SJSA1 (cell line): ENCODE results near the gene PPIF. TPM values are rescaled to one million over a fixed set of nuclear protein-coding genes. Genes with fewer than 3 reads are reported as not detected.

Experiments
- DNase-seq, 2 experiments: peaks; one replicate each; pipeline ENCODE4 v3.0.0-alpha.2; 2015 to 2020; ENCODE audit warnings: low spot score in 2 of 2, low read depth in 1 of 2
- H3K27ac ChIP-seq: fragments of 250-450 bp; sonication (Bioruptor Pico); 2 replicates; pipeline ENCODE4 v1.5.1; 2020; ENCODE audit warnings: mild to moderate bottlenecking, moderate library complexity
- H3K27me3 ChIP-seq: fragments of 250-450 bp; sonication (Bioruptor Pico); replicated peaks from 2 replicates; pipeline ENCODE4 v1.5.1; 2020; ENCODE audit warnings: mild to moderate bottlenecking, moderate library complexity
- H3K36me3 ChIP-seq: fragments of 250-450 bp; sonication (Bioruptor Pico); 2 replicates; pipeline ENCODE4 v1.5.1; 2020; ENCODE audit warnings: mild to moderate bottlenecking
- H3K4me1 ChIP-seq: fragments of 250-450 bp; sonication (Bioruptor Pico); replicated peaks from 2 replicates; pipeline ENCODE4 v1.6.1; 2021; ENCODE audit warnings: mild to moderate bottlenecking
- H3K4me3 ChIP-seq: fragments of 250-450 bp; sonication (Bioruptor Pico); 2 replicates; pipeline ENCODE4 v1.5.1; 2020; ENCODE audit warnings: mild to moderate bottlenecking
- H3K9me3 ChIP-seq: fragments of 250-450 bp; sonication (Bioruptor Pico); replicated peaks from 2 replicates; pipeline ENCODE4 v1.5.1; 2020; ENCODE audit warnings: mild to moderate bottlenecking
- total RNA-seq: library from RNA; depleted of rRNA; stranded (reverse); fragments of >200 nt; shearing (Covaris generic); gene quantifications from 2 replicates; pipeline ENCODE4 v1.2.3, GENCODE V29; 2014

Gene PPIF
- total RNA-seq, 1 experiment from 2014 or later = 31.7 TPM

GRCh38 chr10:79342295-79342761 is 4.9 kb upstream of the PPIF start:
- no peak overlapping the region for H3K27ac ChIP-seq
- H3K4me3 ChIP-seq = no peak overlapping the region
- H3K4me1 ChIP-seq = peaks cover 8% of the 10 kb centered on the region
- H3K36me3 ChIP-seq = peaks cover under 1% of the 10 kb centered on the region
- no peak for DNase-seq
- no peaks in the 10 kb centered on the region for H3K27me3 ChIP-seq
- no peaks in the 10 kb centered on the region for H3K9me3 ChIP-seq

GRCh38 chr10:79342811-79343561 is 4.3 kb upstream of the PPIF start:
- H3K36me3 ChIP-seq = peaks cover 7% of the 10 kb centered on the region
- no peaks in the 10 kb centered on the region for H3K9me3 ChIP-seq
- H3K27me3 ChIP-seq = no peaks in the 10 kb centered on the region
- no peak overlapping the region for H3K27ac ChIP-seq
- DNase-seq = no peak
- H3K4me1 ChIP-seq = peaks cover 10% of the 10 kb centered on the region
- H3K4me3 ChIP-seq = no peak overlapping the region

GRCh38 chr10:79344502-79345195 is 2.6 kb upstream of the PPIF start:
- H3K27ac ChIP-seq = no peak overlapping the region
- peaks cover 26% of the 10 kb centered on the region for H3K4me1 ChIP-seq
- no peak overlapping the region for H3K4me3 ChIP-seq
- peaks cover 24% of the 10 kb centered on the region for H3K36me3 ChIP-seq
- H3K9me3 ChIP-seq = no peaks in the 10 kb centered on the region
- DNase-seq = no peak
- no peaks in the 10 kb centered on the region for H3K27me3 ChIP-seq

- Histone ChIP-seq H3K4me3 (no peak overlapping the region), H3K27me3 (no peaks in the 10 kb centered on the region), H3K27ac (no peak overlapping the region), H3K36me3 (peaks cover 32% of the 10 kb centered on the region), H3K4me1 (peaks cover 29% of the 10 kb centered on the region), H3K9me3 (no peaks in the 10 kb centered on the region)
- DNase-seq = peak in 1 of 2 experiments; percentile 39
Observed at GRCh38 chr10:79345241-79346011, 1.8 kb upstream of the PPIF start.

GRCh38 chr10:79346012-79346340 is 1.3 kb upstream of the PPIF start:
- no peaks in the 10 kb centered on the region for H3K27me3 ChIP-seq
- H3K4me3 ChIP-seq = no peak overlapping the region
- peaks cover 37% of the 10 kb centered on the region for H3K36me3 ChIP-seq
- DNase-seq = peak in 1 of 2 experiments; percentile 35
- no peak overlapping the region for H3K27ac ChIP-seq
- no peaks in the 10 kb centered on the region for H3K9me3 ChIP-seq
- H3K4me1 ChIP-seq = peaks cover 29% of the 10 kb centered on the region

- Histone ChIP-seq H3K4me1 (peaks cover 29% of the 10 kb centered on the region), H3K27me3 (no peaks in the 10 kb centered on the region)
Observed at GRCh38 chr10:79346388-79347225, 662 bp upstream of the PPIF start.

GRCh38 chr10:79347894-79348639 is 798 bp downstream of the PPIF start:
- peak; percentile 67 to 70 for DNase-seq

More at GRCh38 chr10:79346388-79347225, 662 bp upstream of the PPIF start:
- H3K4me3 ChIP-seq = peak overlapping the region; percentile 89
- no peak for DNase-seq
- H3K9me3 ChIP-seq = no peaks in the 10 kb centered on the region
- H3K27ac ChIP-seq = no peak overlapping the region
- H3K36me3 ChIP-seq = peaks cover 44% of the 10 kb centered on the region

GRCh38 chr10:79348640-79348988 is 1.3 kb downstream of the PPIF start:
- H3K4me1 ChIP-seq = peaks cover 29% of the 10 kb centered on the region
- no peaks in the 10 kb centered on the region for H3K27me3 ChIP-seq
- no peak for DNase-seq
- H3K27ac ChIP-seq = peak overlapping the region; percentile 83
- H3K36me3 ChIP-seq = peaks cover 64% of the 10 kb centered on the region
- no peaks in the 10 kb centered on the region for H3K9me3 ChIP-seq
- peak overlapping the region; percentile 89 for H3K4me3 ChIP-seq

More at GRCh38 chr10:79347894-79348639, 798 bp downstream of the PPIF start:
- H3K9me3 ChIP-seq = no peaks in the 10 kb centered on the region
- H3K4me1 ChIP-seq = peaks cover 29% of the 10 kb centered on the region
- no peaks in the 10 kb centered on the region for H3K27me3 ChIP-seq
- peak overlapping the region; percentile 89 for H3K4me3 ChIP-seq
- peak overlapping the region; percentile 83 for H3K27ac ChIP-seq
- peaks cover 58% of the 10 kb centered on the region for H3K36me3 ChIP-seq

GRCh38 chr10:79349072-79349491 is 1.8 kb downstream of the PPIF start:
- H3K36me3 ChIP-seq = peaks cover 68% of the 10 kb centered on the region
- peak overlapping the region; percentile 89; the same call in 1 of the 2 replicates for H3K4me3 ChIP-seq
- no peaks in the 10 kb centered on the region for H3K27me3 ChIP-seq
- H3K9me3 ChIP-seq = no peaks in the 10 kb centered on the region
- peak overlapping the region; percentile 83; the same call in 1 of the 2 replicates for H3K27ac ChIP-seq
- no peak for DNase-seq
- H3K4me1 ChIP-seq = peaks cover 29% of the 10 kb centered on the region

GRCh38 chr10:79349766-79350406 is 2.6 kb downstream of the PPIF start:
- H3K4me3 ChIP-seq = no peak overlapping the region
- H3K27me3 ChIP-seq = no peaks in the 10 kb centered on the region
- no peaks in the 10 kb centered on the region for H3K9me3 ChIP-seq
- peaks cover 76% of the 10 kb centered on the region for H3K36me3 ChIP-seq
- H3K4me1 ChIP-seq = peaks cover 29% of the 10 kb centered on the region
- peak in 1 of 2 experiments; percentile 37 for DNase-seq
- no peak overlapping the region for H3K27ac ChIP-seq

GRCh38 chr10:79350407-79351154 is 3.3 kb downstream of the PPIF start:
- no peaks in the 10 kb centered on the region for H3K9me3 ChIP-seq
- no peak overlapping the region for H3K27ac ChIP-seq
- H3K27me3 ChIP-seq = no peaks in the 10 kb centered on the region
- DNase-seq = peak in 1 of 2 experiments; percentile 41
- peaks cover 83% of the 10 kb centered on the region for H3K36me3 ChIP-seq
- H3K4me1 ChIP-seq = peaks cover 29% of the 10 kb centered on the region
- H3K4me3 ChIP-seq = no peak overlapping the region

- peak in 1 of 2 experiments; percentile 32 for DNase-seq
- no peak overlapping the region for H3K27ac ChIP-seq
- peaks cover 29% of the 10 kb centered on the region for H3K4me1 ChIP-seq
- no peak overlapping the region for H3K4me3 ChIP-seq
- H3K9me3 ChIP-seq = no peaks in the 10 kb centered on the region
- H3K27me3 ChIP-seq = no peaks in the 10 kb centered on the region
- H3K36me3 ChIP-seq = peaks cover 91% of the 10 kb centered on the region
Observed at GRCh38 chr10:79351332-79351731, 4.1 kb downstream of the PPIF start.
